ENCODE results near the gene MCCD1. TPM values are rescaled to one million over a fixed set of nuclear protein-coding genes. Genes with fewer than 3 reads are reported as not detected.
A peak's percentile ranks its signal among the peaks of the same experiment; 100 is the strongest.
"Not testable (repeated sequence)": the region's sequence is repeated elsewhere in the genome, so short reads cannot be mapped to it uniquely, and the experiment has no call there.

The MCCD1 gene
- total and polyA plus RNA-seq, 4 donors: not detected

GRCh38 chr6:31546339-31546957 is 17.7 kb downstream of the MCCD1 start, which contains the start of gene ATP6V1G2:
Gene ATP6V1G2, minus strand, starts transcription at chr6:31546608. Its CDS starts 49 bp downstream, at chr6:31546559.
- Histone ChIP-seq H3K9me3 (ENCODE audit: control insufficient read depth, low read length) (no peaks in the 10 kb centered on the region), H3K4me3 (ENCODE audit: low read length in 2 of 2) (peak within 1 kb of the TSS; percentile 14 to 22), H3K27ac (ENCODE audit: low read depth in 1 of 2, low read length in 2 of 2) (peak within 1 kb of the TSS in 1 of 2 donors; percentile 31), H3K4me1 (ENCODE audit: control insufficient read depth in 1 of 2, insufficient read depth in 2 of 2, low read length in 2 of 2) (no peaks in the 10 kb centered on the region), H3K27me3 (ENCODE audit: control insufficient read depth in 1 of 2, insufficient read depth in 2 of 2, low read length in 1 of 2) (no peaks in the 10 kb centered on the region), H3K36me3 (ENCODE audit: control insufficient read depth in 1 of 2, insufficient read depth in 2 of 2, low read length in 1 of 2) (no peaks in the 10 kb centered on the region)
- DNase-seq: peak; percentile 88 to 94
- peak; percentile 90 for ATAC-seq (ENCODE audit: low FRiP score)
- WGBS, 2 donors: 5 to 6% methylated on average over 11 of the region's 11 CpGs
- intact Hi-C loops (cut with DNase I): loop anchor here (1.0 to 2.0 kb wide), 3 partner anchors 34 to 53 kb away; no protein-coding TSS in a partner anchor

DNA sequence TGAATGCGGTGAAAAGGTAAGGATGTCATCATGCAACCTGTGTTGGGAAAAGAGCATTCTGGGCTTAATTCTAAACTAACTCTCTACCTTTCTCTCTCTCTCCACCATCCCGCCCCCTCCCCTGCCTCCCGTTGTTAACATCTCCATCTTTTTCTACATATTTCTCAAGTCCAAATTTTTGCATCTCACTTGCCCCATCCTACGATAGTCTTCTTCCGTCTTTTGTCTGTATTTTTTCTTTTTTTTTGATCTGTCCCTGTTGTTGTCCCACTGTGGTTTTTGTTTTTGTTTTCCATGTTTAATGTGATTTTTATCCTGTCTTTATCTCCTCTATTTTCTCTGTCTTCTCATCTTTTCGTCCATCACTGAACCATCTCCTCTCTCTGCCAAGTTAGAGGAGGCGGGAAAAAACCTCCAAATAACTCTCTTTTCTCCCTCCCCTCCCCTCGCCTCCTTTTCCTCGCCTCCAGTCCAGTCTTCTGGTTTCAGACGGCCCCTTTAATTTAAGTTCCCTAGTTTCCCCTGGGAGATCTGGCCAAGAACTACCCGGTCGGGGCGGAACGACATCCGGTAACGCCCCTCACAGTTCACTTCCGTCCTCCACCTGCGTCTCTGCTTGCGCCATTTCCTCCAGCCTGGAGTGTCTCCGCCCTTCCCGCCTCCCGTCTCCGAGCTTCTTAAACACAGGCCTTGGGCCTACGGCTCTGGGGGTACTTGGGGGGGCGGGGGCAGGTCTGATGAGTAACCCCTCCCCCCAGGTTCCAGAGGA is 18.4 kb downstream of the MCCD1 start, which contains the start of gene NFKBIL1:
NFKBIL1 (plus strand) TSS at position 651 of the 769 bp plus-strand sequence; CDS start at position 738, 87 bp downstream.
- no peaks in the 10 kb centered on the region for H3K27me3 ChIP-seq (ENCODE audit: control insufficient read depth in 1 of 2, insufficient read depth in 2 of 2, low read length in 1 of 2)
- intact Hi-C loops (cut with DNase I): loop anchor here (1.0 to 2.0 kb wide), 3 partner anchors 34 to 52 kb away; no protein-coding TSS in a partner anchor
- no peaks in the 10 kb centered on the region for H3K36me3 ChIP-seq (ENCODE audit: control insufficient read depth in 1 of 2, insufficient read depth in 2 of 2, low read length in 1 of 2)
- ATAC-seq (ENCODE audit: low FRiP score): peak; percentile 97
- WGBS, 2 donors: 0 to 1% methylated on average over 25 of the region's 25 CpGs
- H3K9me3 ChIP-seq (ENCODE audit: control insufficient read depth, low read length): no peaks in the 10 kb centered on the region
- peak; percentile 97 for DNase-seq
- no peaks in the 10 kb centered on the region for H3K4me1 ChIP-seq (ENCODE audit: control insufficient read depth in 1 of 2, insufficient read depth in 2 of 2, low read length in 2 of 2)
- H3K27ac ChIP-seq (ENCODE audit: low read depth in 1 of 2, low read length in 2 of 2): peak within 1 kb of the TSS in 1 of 2 donors; percentile 31
- H3K4me3 ChIP-seq (ENCODE audit: low read length in 2 of 2): peak within 1 kb of the TSS; percentile 14 to 59

GRCh38 chr6:31547727-31548543 is 19.2 kb downstream of the MCCD1 start:
- H3K27ac ChIP-seq (ENCODE audit: low read depth in 1 of 2, low read length in 2 of 2): peak overlapping the region in 1 of 2 donors; percentile 31
- ATAC-seq (ENCODE audit: low FRiP score): no peak
- DNase-seq: peak in 1 of 2 donors; percentile 79
- intact Hi-C loops (cut with DNase I): loop anchor here (2.0 kb wide), 1 partner anchor 33 kb away; no protein-coding TSS in a partner anchor
- no peaks in the 10 kb centered on the region for H3K4me1 ChIP-seq (ENCODE audit: control insufficient read depth in 1 of 2, insufficient read depth in 2 of 2, low read length in 2 of 2)
- H3K9me3 ChIP-seq (ENCODE audit: control insufficient read depth, low read length): no peaks in the 10 kb centered on the region
- peak overlapping the region in 1 of 2 donors; percentile 59 for H3K4me3 ChIP-seq (ENCODE audit: low read length in 2 of 2)
- H3K27me3 ChIP-seq (ENCODE audit: control insufficient read depth in 1 of 2, insufficient read depth in 2 of 2, low read length in 1 of 2): no peaks in the 10 kb centered on the region
- H3K36me3 ChIP-seq (ENCODE audit: control insufficient read depth in 1 of 2, insufficient read depth in 2 of 2, low read length in 1 of 2): no peaks in the 10 kb centered on the region
- 75 to 77% methylated on average over 24 of the region's 24 CpGs for WGBS, 2 donors

DNA sequence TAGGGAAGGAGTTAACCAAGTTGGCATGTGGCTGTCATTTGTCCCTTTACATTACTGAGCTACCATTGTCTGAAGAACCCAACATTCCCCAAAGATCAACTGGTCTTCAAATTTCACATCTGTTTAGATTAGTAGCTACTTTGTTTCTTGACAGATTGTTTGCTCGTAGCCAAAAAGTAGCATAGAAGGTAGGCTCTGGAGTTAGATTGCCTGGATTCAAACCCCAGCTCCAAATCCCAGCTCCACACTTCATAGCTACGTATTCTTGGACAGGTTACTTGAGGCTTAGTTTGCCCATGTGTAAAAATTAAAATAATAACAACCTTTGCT is 19.7 kb downstream of the MCCD1 start:
- no peak overlapping the region for H3K4me3 ChIP-seq (ENCODE audit: low read length in 2 of 2)
- H3K27ac ChIP-seq (ENCODE audit: low read depth in 1 of 2, low read length in 2 of 2): no peak overlapping the region
- no peak for DNase-seq

GRCh38 chr6:31551371-31551770 is 22.6 kb downstream of the MCCD1 start:
- H3K27ac ChIP-seq (ENCODE audit: low read depth in 1 of 2, low read length in 2 of 2); ATAC-seq (ENCODE audit: low FRiP score); intact Hi-C loops (cut with DNase I); H3K4me3 ChIP-seq (ENCODE audit: low read length in 2 of 2); H3K9me3 ChIP-seq (ENCODE audit: control insufficient read depth, low read length); H3K4me1 ChIP-seq (ENCODE audit: control insufficient read depth in 1 of 2, insufficient read depth in 2 of 2, low read length in 2 of 2); H3K27me3 ChIP-seq (ENCODE audit: control insufficient read depth in 1 of 2, insufficient read depth in 2 of 2, low read length in 1 of 2); H3K36me3 ChIP-seq (ENCODE audit: control insufficient read depth in 1 of 2, insufficient read depth in 2 of 2, low read length in 1 of 2): not testable (repeated sequence)
- DNase-seq: peak in 1 of 2 donors; percentile 80
- WGBS, 2 donors: 71 to 82% methylated on average over 5 of the region's 5 CpGs

More for the DNA sequence above, 19.7 kb downstream of the MCCD1 start:
- no peaks in the 10 kb centered on the region for H3K9me3 ChIP-seq (ENCODE audit: control insufficient read depth, low read length)
- no peaks in the 10 kb centered on the region for H3K4me1 ChIP-seq (ENCODE audit: control insufficient read depth in 1 of 2, insufficient read depth in 2 of 2, low read length in 2 of 2)
- ATAC-seq (ENCODE audit: low FRiP score): no peak
- H3K36me3 ChIP-seq (ENCODE audit: control insufficient read depth in 1 of 2, insufficient read depth in 2 of 2, low read length in 1 of 2): no peaks in the 10 kb centered on the region
- intact Hi-C loops (cut with DNase I): no loop called here
- WGBS, 2 donors: 84 to 94% methylated on average over 2 of the region's 2 CpGs
- no peaks in the 10 kb centered on the region for H3K27me3 ChIP-seq (ENCODE audit: control insufficient read depth in 1 of 2, insufficient read depth in 2 of 2, low read length in 1 of 2)

GRCh38 chr6:31556307-31556706 is 27.5 kb downstream of the MCCD1 start:
- H3K27me3 ChIP-seq (ENCODE audit: control insufficient read depth in 1 of 2, insufficient read depth in 2 of 2, low read length in 1 of 2): no peaks in the 10 kb centered on the region
- DNase-seq (no peak), ATAC-seq (ENCODE audit: low FRiP score) (no peak)
- intact Hi-C loops (cut with DNase I): no loop called here
- no peaks in the 10 kb centered on the region for H3K9me3 ChIP-seq (ENCODE audit: control insufficient read depth, low read length)
- 82 to 83% methylated on average over 3 of the region's 3 CpGs for WGBS, 2 donors
- H3K4me1 ChIP-seq (ENCODE audit: control insufficient read depth in 1 of 2, insufficient read depth in 2 of 2, low read length in 2 of 2): no peaks in the 10 kb centered on the region
- peaks cover 0 to 3% of the 10 kb centered on the region in 2 donors for H3K36me3 ChIP-seq (ENCODE audit: control insufficient read depth in 1 of 2, insufficient read depth in 2 of 2, low read length in 1 of 2)
- H3K4me3 ChIP-seq (ENCODE audit: low read length in 2 of 2): no peak overlapping the region
- H3K27ac ChIP-seq (ENCODE audit: low read depth in 1 of 2, low read length in 2 of 2): no peak overlapping the region

DNA sequence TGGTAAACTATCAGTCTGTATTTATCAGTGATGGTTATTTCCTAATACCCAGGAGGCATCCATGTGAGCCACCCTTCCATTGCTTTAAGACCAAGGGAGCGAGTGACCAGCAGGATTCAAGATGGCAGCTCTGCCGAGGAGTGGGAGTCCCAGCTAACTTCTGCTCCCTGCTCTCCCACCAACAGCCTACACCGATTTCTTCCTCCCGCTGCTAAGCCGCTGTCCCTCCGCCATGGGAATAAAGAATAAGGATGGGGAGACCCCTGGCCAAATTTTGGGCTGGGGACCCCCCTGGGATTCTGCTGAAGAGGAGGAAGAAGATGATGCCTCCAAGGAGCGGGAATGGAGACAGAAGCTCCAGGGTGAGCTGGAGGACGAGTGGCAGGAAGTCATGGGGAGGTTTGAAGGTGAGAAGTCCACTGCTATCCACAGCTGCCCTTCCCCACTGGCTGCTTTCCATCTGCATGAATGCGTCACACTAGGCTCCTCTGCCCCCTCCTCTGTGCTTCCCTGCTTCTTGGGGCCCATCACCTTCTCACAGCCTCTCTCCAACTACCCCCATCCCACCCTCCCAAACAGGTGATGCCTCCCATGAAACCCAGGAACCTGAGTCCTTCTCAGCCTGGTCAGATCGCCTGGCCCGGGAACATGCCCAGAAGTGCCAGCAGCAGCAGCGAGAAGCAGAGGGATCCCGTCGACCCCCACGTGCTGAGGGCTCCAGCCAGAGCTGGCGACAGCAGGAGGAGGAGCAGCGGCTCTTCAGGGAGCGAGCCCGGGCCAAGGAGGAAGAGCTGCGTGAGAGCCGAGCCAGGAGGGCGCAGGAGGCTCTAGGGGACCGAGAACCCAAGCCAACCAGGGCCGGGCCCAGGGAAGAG is 28.9 kb downstream of the MCCD1 start:
- 81 to 83% methylated on average over 22 to 24 of the region's 24 CpGs for WGBS, 2 donors
- H3K4me1 ChIP-seq (ENCODE audit: control insufficient read depth in 1 of 2, insufficient read depth in 2 of 2, low read length in 2 of 2): no peaks in the 10 kb centered on the region
- intact Hi-C loops (cut with DNase I): no loop called here
- H3K27ac ChIP-seq (ENCODE audit: low read depth in 1 of 2, low read length in 2 of 2): no peak overlapping the region
- ATAC-seq (ENCODE audit: low FRiP score) (no peak), DNase-seq (no peak)
- no peaks in the 10 kb centered on the region for H3K27me3 ChIP-seq (ENCODE audit: control insufficient read depth in 1 of 2, insufficient read depth in 2 of 2, low read length in 1 of 2)
- no peak overlapping the region for H3K4me3 ChIP-seq (ENCODE audit: low read length in 2 of 2)
- peaks cover 0 to 3% of the 10 kb centered on the region in 2 donors for H3K36me3 ChIP-seq (ENCODE audit: control insufficient read depth in 1 of 2, insufficient read depth in 2 of 2, low read length in 1 of 2)
- no peaks in the 10 kb centered on the region for H3K9me3 ChIP-seq (ENCODE audit: control insufficient read depth, low read length)

GRCh38 chr6:31558318-31558625 is 29.5 kb downstream of the MCCD1 start:
- intact Hi-C loops (cut with DNase I): no loop called here
- Histone ChIP-seq H3K27me3 (ENCODE audit: control insufficient read depth in 1 of 2, insufficient read depth in 2 of 2, low read length in 1 of 2) (no peaks in the 10 kb centered on the region), H3K27ac (ENCODE audit: low read depth in 1 of 2, low read length in 2 of 2) (no peak overlapping the region), H3K4me1 (ENCODE audit: control insufficient read depth in 1 of 2, insufficient read depth in 2 of 2, low read length in 2 of 2) (no peaks in the 10 kb centered on the region), H3K4me3 (ENCODE audit: low read length in 2 of 2) (no peak overlapping the region), H3K36me3 (ENCODE audit: control insufficient read depth in 1 of 2, insufficient read depth in 2 of 2, low read length in 1 of 2) (peaks cover 0 to 3% of the 10 kb centered on the region in 2 donors), H3K9me3 (ENCODE audit: control insufficient read depth, low read length) (no peaks in the 10 kb centered on the region)
- no peak for DNase-seq
- no peak for ATAC-seq (ENCODE audit: low FRiP score)
- whole genome bisulfite sequencing, 2 donors: 87 to 90% methylated on average over 8 of the region's 8 CpGs
